Sigmoid colon (tissue), 7 donors: ENCODE measurements around the gene CREBZF. TPM values are rescaled to one million over a fixed set of nuclear protein-coding genes. Genes with fewer than 3 reads are reported as not detected.
A peak's percentile ranks its signal among the peaks of the same experiment; 100 is the strongest.
"Not testable (repeated sequence)": the region's sequence is repeated elsewhere in the genome, so short reads cannot be mapped to it uniquely, and the experiment has no call there.

ENCODE experiments used
- DNase-seq: peaks from one replicate; pipeline ENCODE4 v3.0.0-alpha.2; 2019
- H3K27ac ChIP-seq, 4 donors: fragments of 200-600 bp; sonication (generic); one replicate each; pipeline ENCODE4 v1.5.1; 2016 to 2019; ENCODE audit warnings: mild to moderate bottlenecking in 1 of 4
- H3K27me3 ChIP-seq, 3 donors: fragments of 200-600 bp; sonication (generic); one replicate each; pipeline ENCODE4 v1.5.1; 2019; ENCODE audit warnings: mild to moderate bottlenecking in 1 of 3
- H3K36me3 ChIP-seq, 4 donors: fragments of 200-600 bp; sonication (generic); one replicate each; pipeline ENCODE4 v1.5.1; 2016 to 2019
- H3K4me1 ChIP-seq, 4 donors: fragments of 200-600 bp; sonication (generic); one replicate each; pipeline ENCODE4 v1.5.1; 2017 to 2019
- H3K4me3 ChIP-seq, 4 donors: fragments of 200-600 bp; sonication (generic); one replicate each; pipeline ENCODE4 v1.5.1; 2017 to 2019; ENCODE audit warnings: mild to moderate bottlenecking in 2 of 4, moderate library complexity in 1 of 4
- H3K9me3 ChIP-seq, 4 donors: fragments of 200-600 bp in 3 of 4; sonication (generic) in 3 of 4; one replicate each; pipeline versions ENCODE4 v1.5.1 to v1.6.1; 2013 to 2019
- EP300 ChIP-seq, 4 donors: sonication (generic); formaldehyde crosslinking; IDR thresholded peaks; one replicate each; pipeline ENCODE4 v1.6.1; 2017; ENCODE audit warnings: antibody characterized with exemption in 4 of 4
- POLR2A ChIP-seq, 2 donors: fragments of 450-650 bp; IDR thresholded peaks; one replicate each; pipeline ENCODE4 v1.6.1; 2016; ENCODE audit warnings: antibody characterized with exemption in 2 of 2, mild to moderate bottlenecking in 2 of 2, moderate library complexity in 2 of 2
- POLR2AphosphoS5 ChIP-seq, 4 donors: sonication (generic); formaldehyde crosslinking; IDR thresholded peaks; one replicate each; pipeline ENCODE4 v1.6.1; 2017; ENCODE audit warnings: antibody characterized with exemption in 4 of 4
- WGBS, 2 donors: extraction: QIAGEN DNeasy Blood & Tissue Kit; methylation state at CpG; one replicate each; pipeline ENCODE4 v1.1.7; 2013; 5-methylcytosine and 5-hydroxymethylcytosine counted together
- intact Hi-C: fragments of 100-400 bp; cut with DNase I; formaldehyde crosslinking; loops from one replicate; pipeline ENCODE4 v1.15.1; 2023
- polyA plus RNA-seq, 3 donors: library from polyadenylated mRNA; stranded (reverse); fragments of 200-250 nt; gene quantifications; one replicate each; pipeline ENCODE4 v1.2.3, GENCODE V29; 2013
- total RNA-seq, 4 donors: library from RNA; depleted of rRNA; stranded (reverse); fragments of >200 nt; gene quantifications; one replicate each; pipeline ENCODE4 v1.1.0, GENCODE V29; 2016
- TF ChIP-seq, protein P1 (sequence below), 4 experiments: fragments of 450-650 bp in 3 of 4; fragments of 200-600 bp in 1 of 4; IDR thresholded peaks; one replicate each; pipeline ENCODE4 v1.5.1; 2016 to 2019; ENCODE audit warnings: antibody characterized with exemption in 4 of 4, mild to moderate bottlenecking in 3 of 4, moderate library complexity in 2 of 4
- donor health status: healthy with polysubstance abuse.
- donor health status: Bipolar disorder and iron deficiency.
- donor health status: healthy.

CREBZF gene
- total and polyA plus RNA-seq, 7 donors: 9.9 to 75.6 (median 50.3) TPM

- H3K27me3 ChIP-seq: no peaks in the 10 kb centered on the region
- peak overlapping the region; percentile 32 to 66 (median 60) for H3K27ac ChIP-seq
- WGBS, 2 donors: 25 to 38% methylated on average over 43 of the region's 43 CpGs
- peaks cover 0 to 21% (median 12%) of the 10 kb centered on the region in 4 donors for H3K4me1 ChIP-seq
- no peaks in the 10 kb centered on the region for H3K36me3 ChIP-seq
- no peaks in the 10 kb centered on the region for H3K9me3 ChIP-seq
- intact Hi-C loops: loop anchor here (10.0 kb wide), 3 partner anchors 172 to 382 kb away; partner anchors contain the start of genes CCDC83 and PICALM
- no peak for TF ChIP-seq POLR2A (IDR thresholded peaks at IDR 0.05)
- no peak for TF ChIP-seq EP300 (IDR thresholded peaks at IDR 0.05)
- TF ChIP-seq POLR2AphosphoS5 (IDR thresholded peaks at IDR 0.05): peak in 2 of 4 donors; percentile 39
- TF ChIP-seq, protein P1, sequence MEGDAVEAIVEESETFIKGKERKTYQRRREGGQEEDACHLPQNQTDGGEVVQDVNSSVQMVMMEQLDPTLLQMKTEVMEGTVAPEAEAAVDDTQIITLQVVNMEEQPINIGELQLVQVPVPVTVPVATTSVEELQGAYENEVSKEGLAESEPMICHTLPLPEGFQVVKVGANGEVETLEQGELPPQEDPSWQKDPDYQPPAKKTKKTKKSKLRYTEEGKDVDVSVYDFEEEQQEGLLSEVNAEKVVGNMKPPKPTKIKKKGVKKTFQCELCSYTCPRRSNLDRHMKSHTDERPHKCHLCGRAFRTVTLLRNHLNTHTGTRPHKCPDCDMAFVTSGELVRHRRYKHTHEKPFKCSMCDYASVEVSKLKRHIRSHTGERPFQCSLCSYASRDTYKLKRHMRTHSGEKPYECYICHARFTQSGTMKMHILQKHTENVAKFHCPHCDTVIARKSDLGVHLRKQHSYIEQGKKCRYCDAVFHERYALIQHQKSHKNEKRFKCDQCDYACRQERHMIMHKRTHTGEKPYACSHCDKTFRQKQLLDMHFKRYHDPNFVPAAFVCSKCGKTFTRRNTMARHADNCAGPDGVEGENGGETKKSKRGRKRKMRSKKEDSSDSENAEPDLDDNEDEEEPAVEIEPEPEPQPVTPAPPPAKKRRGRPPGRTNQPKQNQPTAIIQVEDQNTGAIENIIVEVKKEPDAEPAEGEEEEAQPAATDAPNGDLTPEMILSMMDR (IDR thresholded peaks at IDR 0.05): no peak
- H3K4me3 ChIP-seq: peak overlapping the region; percentile 46 to 65 (median 63)
- peak; percentile 84 for DNase-seq
Observed at GRCh38 chr11:85682330-85683305, 17.7 kb upstream of the CREBZF start.

DNA sequence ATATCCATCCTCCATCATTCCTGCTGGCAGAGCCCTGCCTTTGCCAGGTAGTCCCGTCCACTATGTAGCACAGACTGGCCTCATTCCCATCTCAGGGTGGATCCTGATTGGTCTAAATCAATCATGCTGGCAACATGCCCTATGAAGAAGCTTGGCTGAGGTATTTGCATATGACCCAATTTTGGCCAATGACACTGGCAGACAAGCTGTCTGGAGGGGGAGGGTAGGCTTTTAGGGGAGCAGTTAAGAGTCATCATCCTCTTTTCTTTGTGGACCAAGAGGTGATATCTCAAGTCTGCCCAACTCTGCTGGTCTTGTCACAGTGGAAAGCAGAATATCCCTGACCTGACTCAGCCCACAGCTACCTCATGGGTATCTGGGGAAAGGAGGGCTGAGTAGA, 16.0 kb upstream of the CREBZF start:
- 76 to 94% methylated on average over 1 of the region's 1 CpG for whole genome bisulfite sequencing, 2 donors
- H3K4me1 ChIP-seq: peaks cover 0 to 15% (median 9%) of the 10 kb centered on the region in 4 donors
- no peaks in the 10 kb centered on the region for H3K36me3 ChIP-seq
- H3K9me3 ChIP-seq: no peaks in the 10 kb centered on the region
- DNase-seq: no peak
- H3K4me3 ChIP-seq: no peak overlapping the region
- no peak for TF ChIP-seq EP300 (IDR thresholded peaks at IDR 0.05)
- no peaks in the 10 kb centered on the region for H3K27me3 ChIP-seq
- H3K27ac ChIP-seq: no peak overlapping the region
- intact Hi-C loops: loop anchor here (10.0 kb wide), 3 partner anchors 174 to 384 kb away; partner anchors contain the start of genes CCDC83 and PICALM

DNA sequence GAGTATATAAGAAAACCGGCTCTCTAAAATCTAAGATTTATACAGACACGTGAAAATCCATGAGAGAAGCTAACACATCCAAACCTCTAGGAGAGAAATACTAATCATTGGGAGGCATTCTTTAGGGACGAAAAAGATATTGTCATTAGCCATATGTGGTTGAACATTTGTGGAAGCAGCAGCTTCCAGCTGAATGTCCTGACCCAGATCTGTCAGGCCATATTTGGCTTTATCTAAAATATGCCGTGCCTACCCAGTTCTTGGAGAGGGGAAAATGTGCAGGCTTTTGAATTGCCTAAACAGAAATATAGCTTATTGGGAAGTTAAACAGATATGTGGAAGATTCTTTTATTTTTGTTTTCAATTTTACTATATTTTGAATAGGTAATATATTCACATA, 14.6 kb upstream of the CREBZF start:
- DNase-seq: no peak
- WGBS, 2 donors: 88 to 91% methylated on average over 4 of the region's 4 CpGs
- Histone ChIP-seq H3K4me1 (peaks cover 0 to 4% (median 0%) of the 10 kb centered on the region in 4 donors), H3K27ac (no peak overlapping the region), H3K9me3 (no peaks in the 10 kb centered on the region), H3K36me3 (no peaks in the 10 kb centered on the region), H3K4me3 (no peak overlapping the region), H3K27me3 (no peaks in the 10 kb centered on the region)
- TF ChIP-seq POLR2AphosphoS5 (IDR thresholded peaks at IDR 0.05) (no peak), POLR2A (IDR thresholded peaks at IDR 0.05) (no peak), EP300 (IDR thresholded peaks at IDR 0.05) (no peak)
- TF ChIP-seq, protein P1 (IDR thresholded peaks at IDR 0.05): no peak
- intact Hi-C loops: no loop called here

- no peak for TF ChIP-seq POLR2A (IDR thresholded peaks at IDR 0.05)
- no peak for TF ChIP-seq EP300 (IDR thresholded peaks at IDR 0.05)
- TF ChIP-seq POLR2AphosphoS5 (IDR thresholded peaks at IDR 0.05): no peak
- TF ChIP-seq, protein P1 (IDR thresholded peaks at IDR 0.05): no peak
- no peak overlapping the region for H3K27ac ChIP-seq
- no peaks in the 10 kb centered on the region for H3K27me3 ChIP-seq
- WGBS, 2 donors: 93 to 96% methylated on average over 3 of the region's 3 CpGs
- no peaks in the 10 kb centered on the region for H3K36me3 ChIP-seq
- no peak for DNase-seq
- H3K9me3 ChIP-seq: no peaks in the 10 kb centered on the region
- intact Hi-C loops: no loop called here
- no peaks in the 10 kb centered on the region for H3K4me1 ChIP-seq
- no peak overlapping the region for H3K4me3 ChIP-seq
Observed at GRCh38 chr11:85673393-85673792, 8.5 kb upstream of the CREBZF start.

DNA sequence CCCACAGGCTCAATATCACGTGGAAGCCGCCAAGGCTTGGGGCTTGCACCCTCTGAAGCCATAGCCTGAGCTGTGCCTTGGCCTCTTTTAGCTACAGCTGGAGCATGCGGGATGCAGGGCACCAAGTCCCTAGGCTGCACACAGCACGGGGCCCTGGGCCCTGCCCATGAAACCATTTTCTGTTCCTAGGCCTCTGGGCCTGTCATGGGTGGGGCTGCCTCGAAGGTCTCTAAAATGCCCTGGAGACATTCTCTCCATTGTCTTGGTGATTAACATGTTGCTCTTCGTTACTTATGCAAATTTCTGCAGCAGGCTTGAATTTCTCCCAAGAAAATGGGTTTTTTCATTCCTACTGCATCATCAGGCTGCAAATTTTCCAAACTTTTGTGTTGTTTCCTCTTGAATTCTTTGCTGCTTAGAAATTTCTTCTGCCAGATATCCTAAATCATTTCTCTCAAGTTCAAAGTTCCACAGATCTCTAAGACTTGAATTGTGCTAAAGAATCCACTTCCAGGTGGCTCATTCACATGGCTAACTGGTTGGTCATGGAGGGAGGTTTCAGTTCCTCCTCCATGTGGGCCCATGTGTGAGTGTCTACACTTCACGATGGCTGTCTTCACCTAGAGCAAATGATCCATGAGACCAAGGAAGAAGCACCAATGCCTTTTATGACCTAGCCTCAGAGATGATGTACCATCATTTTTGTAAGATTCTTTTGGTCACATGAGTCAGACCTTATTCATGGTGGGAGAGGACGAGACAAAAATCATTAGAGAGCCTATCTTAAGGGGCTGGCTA, 7.4 kb upstream of the CREBZF start:
- no peak for TF ChIP-seq POLR2AphosphoS5 (IDR thresholded peaks at IDR 0.05)
- TF ChIP-seq, protein P1 (IDR thresholded peaks at IDR 0.05): no peak
- no peak for TF ChIP-seq EP300 (IDR thresholded peaks at IDR 0.05)
- no peak for TF ChIP-seq POLR2A (IDR thresholded peaks at IDR 0.05)
- intact Hi-C loops: no loop called here
- Histone ChIP-seq H3K4me1 (no peaks in the 10 kb centered on the region), H3K4me3 (no peak overlapping the region), H3K36me3 (no peaks in the 10 kb centered on the region), H3K27ac (no peak overlapping the region), H3K27me3 (no peaks in the 10 kb centered on the region), H3K9me3 (no peaks in the 10 kb centered on the region)
- DNase-seq: no peak
- WGBS, 2 donors: 89 to 92% methylated on average over 8 of the region's 8 CpGs

- intact Hi-C loops: not testable (repeated sequence)
Observed at GRCh38 chr11:85670949-85671663, 6.2 kb upstream of the CREBZF start.

More at GRCh38 chr11:85670949-85671663, 6.2 kb upstream of the CREBZF start:
- not testable (repeated sequence) for H3K36me3 ChIP-seq, H3K4me1 ChIP-seq, H3K9me3 ChIP-seq, H3K27me3 ChIP-seq, H3K27ac ChIP-seq, DNase-seq, H3K4me3 ChIP-seq
